Motor neuron (in vitro differentiated cells): Measurements from ENCODE around the gene SPATA31D4. TPM values are rescaled to one million over a fixed set of nuclear protein-coding genes. Genes with fewer than 3 reads are reported as not detected.
"Not testable (repeated sequence)": the region's sequence is repeated elsewhere in the genome, so short reads cannot be mapped to it uniquely, and the experiment has no call there.

Source experiments
- ATAC-seq, 8 experiments: fragments of 200-7000 bp; cut with Tn5 transposase; replicated peaks in 6 of 8; 2 replicates each; pipeline ENCODE4 v1.8.0; 2021; ENCODE audit warnings: mild to moderate bottlenecking in 8 of 8, moderate library complexity in 8 of 8
- H3K27ac ChIP-seq, 2 donors: fragments of 250-450 bp; sonication (Bioruptor Pico); 2 replicates each; pipeline ENCODE4 v1.9.0; 2021; ENCODE audit warnings: antibody characterized with exemption in 2 of 2, mild to moderate bottlenecking in 2 of 2, moderate library complexity in 1 of 2
- H3K4me1 ChIP-seq, 2 donors: fragments of 250-450 bp; sonication (Bioruptor Pico); replicated peaks in 1 of 2; 2 replicates each; pipeline ENCODE4 v1.6.1; 2021; ENCODE audit warnings: antibody characterized with exemption in 2 of 2, mild to moderate bottlenecking in 2 of 2, moderate library complexity in 1 of 2
- H3K4me3 ChIP-seq, 5 donors: fragments of 250-450 bp; sonication (Bioruptor Pico); 2 replicates each; pipeline ENCODE4 v1.9.0; 2021; ENCODE audit warnings: antibody characterized with exemption in 5 of 5, mild to moderate bottlenecking in 5 of 5, moderate library complexity in 4 of 5
- WGBS, 10 experiments: fragments of 450-650 bp; shearing (Covaris generic); methylation state at CpG; one replicate each; pipeline ENCODE4 v1.0.0; 2022; 5-methylcytosine and 5-hydroxymethylcytosine counted together
- in situ Hi-C, 9 experiments: fragments of 400-800 bp; cut with MboI; loops; one replicate each; pipeline ENCODE4 v1.15.0; 2021; ENCODE audit warnings: low sequenced_read_pairs in 9 of 9, low pct_unique_long_range_greater_than_20kb in 2 of 9; ENCODE audit not compliant: unreplicated experiment in 9 of 9
- total RNA-seq, 8 experiments: library from RNA; unstranded; fragments of 300-600 nt; gene quantifications; 2 replicates each; pipeline versions ENCODE4 v1.2.3 to v1.2.4, GENCODE V29; 2022

Gene SPATA31D4
- under 1 TPM in 5 of 8 experiments, not detected in 3; 0.08 to 0.19 (median 0.14) TPM for total RNA-seq

DNA sequence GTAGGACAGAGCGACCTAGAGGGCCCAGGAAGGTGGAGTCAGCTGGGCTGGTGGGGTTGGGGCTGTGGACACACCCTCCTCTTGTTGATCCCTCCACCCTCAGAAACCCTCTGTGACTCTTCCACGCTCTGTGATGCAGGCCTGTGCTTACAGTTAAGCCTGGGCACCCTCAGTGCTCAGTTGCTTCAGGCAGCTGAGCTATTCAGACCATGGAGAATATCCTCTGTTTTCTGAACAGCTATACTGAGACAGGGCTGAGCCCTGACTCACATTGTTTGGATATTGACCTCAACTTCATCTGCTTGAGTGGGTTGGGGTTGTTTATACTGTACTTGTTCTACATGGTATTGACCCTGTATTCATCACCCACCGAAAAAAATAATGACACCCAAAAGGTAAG is at the start of gene SPATA31D4:
Gene SPATA31D4, plus strand, starts transcription at position 124 of the 400 bp plus-strand sequence. Its CDS starts 86 bp downstream, at position 210.
- no CpG with 5 or more reads among the region's 3 CpGs for WGBS, 10 experiments
- H3K4me1 ChIP-seq, in situ Hi-C loops, H3K4me3 ChIP-seq, H3K27ac ChIP-seq, ATAC-seq: not testable (repeated sequence)

DNA sequence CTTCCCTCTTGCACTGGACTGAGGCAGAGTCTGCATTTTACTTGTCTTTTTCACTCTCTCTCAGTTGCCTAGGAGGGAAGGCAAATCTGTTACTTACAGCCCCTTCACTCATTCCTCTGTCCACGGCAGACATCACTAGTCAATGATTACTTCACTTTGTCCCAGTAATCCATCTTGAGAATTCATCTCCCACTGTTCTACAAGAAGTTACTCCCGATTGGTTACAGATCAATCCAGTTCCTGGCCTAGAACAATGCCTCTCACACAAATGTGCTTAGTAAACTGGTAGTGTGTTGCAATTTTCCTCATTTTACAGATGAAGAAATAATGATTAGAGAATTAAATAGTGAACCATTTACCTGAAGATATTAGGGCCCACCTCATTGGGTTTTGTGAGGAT is 49.7 kb upstream of the SPATA31D4 start:
- in situ Hi-C loops, result no loop called here
- Histone ChIP-seq H3K4me3 (no peak overlapping the region), H3K27ac (no peak overlapping the region), H3K4me1 (no peaks in the 10 kb centered on the region)
- ATAC-seq, result no peak
- 23 to 82% (median 47%) methylated on average over 1 to 2 of the region's 2 CpGs; no CpG with 5 or more reads in 2 of the 10 experiments for WGBS, 10 experiments

- in situ Hi-C loops, result no loop called here
- ATAC-seq, result no peak
- 0 to 94% (median 57%) methylated on average over 1 to 4 of the region's 4 CpGs; no CpG with 5 or more reads in 1 of the 10 experiments for WGBS, 10 experiments
- H3K4me3 ChIP-seq, result no peak overlapping the region
- no peak overlapping the region for H3K27ac ChIP-seq
- no peaks in the 10 kb centered on the region for H3K4me1 ChIP-seq
These were observed 48.7 kb upstream of the SPATA31D4 start for GRCh38 chr9:81879501-81879916.

DNA sequence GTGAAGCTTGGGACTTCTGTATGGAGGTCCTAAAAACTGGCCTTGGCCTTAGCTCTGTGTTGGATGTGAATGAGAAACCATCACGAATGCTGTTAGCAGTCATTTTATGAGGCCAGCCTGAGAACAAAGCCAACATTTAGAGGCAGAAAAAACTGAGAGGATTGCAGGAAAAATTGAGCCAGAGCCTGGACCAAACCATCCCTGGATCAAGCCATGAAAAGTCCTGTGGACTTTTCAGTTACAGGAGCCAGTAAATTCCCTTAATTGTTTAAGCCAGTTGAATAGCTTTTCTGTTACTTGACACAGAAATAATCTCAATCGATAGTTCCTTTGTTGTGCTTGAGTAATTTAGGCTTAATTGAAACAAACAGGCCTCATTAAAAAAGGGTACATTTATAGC is 42.6 kb upstream of the SPATA31D4 start:
- H3K27ac ChIP-seq, result no peak overlapping the region
- in situ Hi-C loops, result no loop called here
- ATAC-seq, result no peak
- 0 to 83% (median 65%) methylated on average over 1 to 2 of the region's 2 CpGs; no CpG with 5 or more reads in 2 of the 10 experiments for WGBS, 10 experiments
- H3K4me3 ChIP-seq, result no peak overlapping the region
- H3K4me1 ChIP-seq, result no peaks in the 10 kb centered on the region

- in situ Hi-C loops, result no loop called here
- no peaks in the 10 kb centered on the region for H3K4me1 ChIP-seq
- WGBS, 10 experiments, result 33 to 100% (median 83%) methylated on average over 1 of the region's 1 CpG; no CpG with 5 or more reads in 3 of the 10 experiments
- no peak overlapping the region for H3K27ac ChIP-seq
- no peak overlapping the region for H3K4me3 ChIP-seq
- ATAC-seq, result no peak
These were observed 41.6 kb upstream of the SPATA31D4 start for GRCh38 chr9:81886665-81887064.

DNA sequence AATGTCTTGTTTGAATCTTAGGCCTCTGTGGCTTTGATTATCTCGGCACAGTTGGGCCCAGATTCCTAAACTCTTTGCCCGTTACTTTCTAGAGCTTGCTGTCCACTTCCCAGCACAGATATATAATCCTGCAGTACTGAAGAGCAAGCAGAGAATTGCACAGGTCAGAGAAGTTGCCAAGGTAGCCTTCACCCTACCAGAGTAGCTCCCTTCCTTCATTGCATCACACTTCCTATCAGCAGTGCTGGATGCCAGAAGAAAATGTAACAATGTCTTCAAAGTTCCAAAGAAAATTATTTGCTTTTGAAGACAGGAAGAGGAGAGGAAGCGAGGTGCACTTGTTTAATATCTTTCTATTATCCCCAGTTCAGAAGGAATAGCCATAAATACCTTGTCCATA is 38.1 kb upstream of the SPATA31D4 start:
- Histone ChIP-seq H3K4me1 (no peaks in the 10 kb centered on the region), H3K27ac (no peak overlapping the region), H3K4me3 (no peak overlapping the region)
- in situ Hi-C loops, result no loop called here
- 20 to 100% (median 94%) methylated on average over 1 to 3 of the region's 3 CpGs; no CpG with 5 or more reads in 2 of the 10 experiments for WGBS, 10 experiments
- no peak for ATAC-seq

DNA sequence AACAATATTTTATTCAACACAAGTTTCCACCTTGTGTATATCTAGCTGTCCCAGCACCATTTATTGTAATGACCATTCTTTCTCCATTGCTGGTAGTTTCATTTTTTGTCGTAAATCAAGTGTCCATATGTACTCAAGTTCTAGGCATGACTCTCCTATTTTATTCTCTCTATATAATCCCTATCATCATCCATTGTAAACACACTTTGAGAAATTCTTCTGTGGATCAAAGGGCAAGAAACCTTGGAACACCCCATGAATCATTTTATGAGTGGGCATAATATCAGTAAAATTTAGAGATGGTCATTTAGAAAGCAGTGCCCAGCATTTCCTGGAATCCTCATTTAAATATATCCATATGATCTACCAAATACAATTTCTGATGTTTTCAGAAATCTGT is 35.8 kb upstream of the SPATA31D4 start:
- no peak overlapping the region for H3K4me3 ChIP-seq
- no peak overlapping the region for H3K27ac ChIP-seq
- 71 to 100% (median 88%) methylated on average over 1 of the region's 1 CpG; no CpG with 5 or more reads in 3 of the 10 experiments for WGBS, 10 experiments
- in situ Hi-C loops, result no loop called here
- no peaks in the 10 kb centered on the region for H3K4me1 ChIP-seq
- no peak for ATAC-seq

DNA sequence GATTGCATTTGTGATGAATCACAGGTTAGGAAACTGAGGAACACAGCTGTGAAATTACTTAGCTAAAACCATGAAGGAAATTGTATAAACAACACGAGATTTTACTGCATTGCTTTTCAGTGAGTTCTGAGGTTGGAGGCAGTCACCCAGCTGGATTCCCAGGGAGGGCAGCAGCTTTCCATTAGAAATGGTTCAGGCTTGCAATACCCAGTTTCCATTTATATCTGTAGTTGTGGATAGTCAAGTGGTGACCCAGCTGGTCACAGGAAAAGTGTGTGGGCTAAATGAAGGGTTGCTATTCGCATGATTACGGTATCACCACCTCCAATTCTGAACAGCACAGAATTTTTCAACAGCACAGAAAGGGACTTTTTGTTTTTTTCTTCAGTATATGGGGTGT is 34.3 kb upstream of the SPATA31D4 start:
- in situ Hi-C loops, result no loop called here
- Histone ChIP-seq H3K4me3 (no peak overlapping the region), H3K27ac (no peak overlapping the region), H3K4me1 (no peaks in the 10 kb centered on the region)
- ATAC-seq, result no peak
- whole genome bisulfite sequencing, 10 experiments, result 65 to 100% (median 89%) methylated on average over 1 to 3 of the region's 3 CpGs; no CpG with 5 or more reads in 5 of the 10 experiments

- Histone ChIP-seq H3K4me3 (no peak overlapping the region), H3K27ac (no peak overlapping the region), H3K4me1 (no peaks in the 10 kb centered on the region)
- in situ Hi-C loops, result no loop called here
- no peak for ATAC-seq
- WGBS, 10 experiments, result 60 to 100% (median 89%) methylated on average over 1 of the region's 1 CpG; no CpG with 5 or more reads in 6 of the 10 experiments
These were observed 33.3 kb upstream of the SPATA31D4 start for GRCh38 chr9:81894891-81895290.

DNA sequence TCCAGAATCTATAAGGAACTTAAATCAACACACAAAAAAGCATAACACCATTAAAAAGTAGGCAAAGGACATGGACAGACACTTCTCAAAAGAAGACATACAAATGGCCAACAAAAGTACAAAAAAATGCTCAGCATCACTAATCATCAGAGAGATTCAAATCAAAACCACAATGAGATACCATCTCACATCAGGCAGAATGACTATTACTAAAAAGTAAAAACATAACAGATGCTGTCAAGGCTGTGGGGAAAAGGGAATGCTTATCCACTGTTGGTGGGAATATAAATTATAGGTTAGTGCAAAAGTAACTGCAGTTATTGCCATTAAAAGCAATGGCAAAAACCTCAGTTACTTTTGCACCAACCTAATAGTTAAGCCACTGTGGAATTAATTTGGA is 32.2 kb upstream of the SPATA31D4 start:
- Histone ChIP-seq H3K27ac (no peak overlapping the region), H3K4me3 (no peak overlapping the region), H3K4me1 (peaks cover 0 to 3% of the 10 kb centered on the region in 2 donors)
- in situ Hi-C loops, result no loop called here
- ATAC-seq, result no peak

GRCh38 chr9:81898851-81899250 is 29.4 kb upstream of the SPATA31D4 start:
- Histone ChIP-seq H3K4me1 (peaks cover 0 to 3% of the 10 kb centered on the region in 2 donors), H3K27ac (no peak overlapping the region), H3K4me3 (no peak overlapping the region)
- in situ Hi-C loops, result no loop called here
- 57 to 100% (median 100%) methylated on average over 1 of the region's 1 CpG; no CpG with 5 or more reads in 3 of the 10 experiments for WGBS, 10 experiments
- no peak for ATAC-seq

GRCh38 chr9:81902196-81902595 is 26.0 kb upstream of the SPATA31D4 start:
- ATAC-seq, result peak in 2 of 8 experiments; percentile 49 to 50
- peaks cover 4 to 11% of the 10 kb centered on the region in 2 donors for H3K4me1 ChIP-seq
- in situ Hi-C loops, result no loop called here
- WGBS, 10 experiments, result 0 to 92% (median 70%) methylated on average over 2 of the region's 2 CpGs
- no peak overlapping the region for H3K27ac ChIP-seq
- no peak overlapping the region for H3K4me3 ChIP-seq

DNA sequence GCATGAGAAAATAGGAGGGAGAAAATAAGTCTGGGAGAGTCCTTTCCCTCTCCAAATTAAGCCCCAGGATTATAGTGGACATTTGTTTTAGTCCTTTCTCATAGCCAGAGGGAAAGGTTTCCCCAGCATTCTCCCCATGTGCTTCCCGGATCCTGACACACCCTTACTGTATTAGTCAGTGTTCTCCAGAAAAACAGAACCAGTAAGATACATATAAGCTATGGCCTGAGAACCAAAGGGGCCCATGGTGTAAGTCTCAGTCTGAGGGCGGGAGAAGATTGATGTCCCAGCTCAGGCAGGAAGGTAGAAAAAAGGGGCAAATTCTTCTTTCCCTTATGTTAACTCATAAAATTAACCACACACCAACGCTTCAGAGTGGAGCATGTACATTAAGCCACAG is 25.6 kb upstream of the SPATA31D4 start:
- 25 to 100% (median 100%) methylated on average over 1 to 3 of the region's 3 CpGs; no CpG with 5 or more reads in 3 of the 10 experiments for WGBS, 10 experiments
- no peak overlapping the region for H3K27ac ChIP-seq
- ATAC-seq, result peak in 3 of 8 experiments; percentile 26 to 99 (median 99)

DNA sequence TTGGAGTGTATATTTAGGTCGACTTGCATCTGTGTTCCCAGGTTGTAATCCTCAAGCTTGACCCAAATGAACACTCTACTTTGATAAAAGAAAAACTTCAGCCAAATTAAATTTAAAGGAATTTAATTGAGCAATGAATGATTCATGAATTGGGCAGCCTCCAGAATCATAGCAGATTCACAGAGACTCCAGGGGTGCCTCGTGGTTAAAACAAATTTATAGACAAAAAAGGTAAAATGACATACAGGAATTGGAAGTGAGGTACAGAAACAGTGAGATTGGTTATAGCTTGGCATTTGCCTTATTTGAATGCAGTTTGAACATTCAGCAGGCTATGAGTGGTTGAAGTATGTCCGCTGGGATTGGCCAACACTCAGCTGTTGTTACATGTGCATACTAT is 21.6 kb upstream of the SPATA31D4 start:
- in situ Hi-C loops, result no loop called here
- WGBS, 10 experiments, result 33 to 89% (median 78%) methylated on average over 1 to 3 of the region's 3 CpGs; no CpG with 5 or more reads in 2 of the 10 experiments
- no peak overlapping the region for H3K4me3 ChIP-seq
- peaks cover 4 to 9% of the 10 kb centered on the region in 2 donors for H3K4me1 ChIP-seq
- H3K27ac ChIP-seq, result no peak overlapping the region
- no peak for ATAC-seq

More for the DNA sequence above, 25.6 kb upstream of the SPATA31D4 start:
- peaks cover 4 to 11% of the 10 kb centered on the region in 2 donors for H3K4me1 ChIP-seq
- no peak overlapping the region for H3K4me3 ChIP-seq
- in situ Hi-C loops, result no loop called here
